Panc1 (cell line): ENCODE data around the gene GABPB1. TPM values are rescaled to one million over a fixed set of nuclear protein-coding genes. Genes with fewer than 3 reads are reported as not detected.

Experiments
- ATAC-seq: fragments of 200-7000 bp; cut with Tn5 transposase; 2 replicates; pipeline ENCODE4 v1.9.1; 2020; ENCODE audit warnings: mild to moderate bottlenecking, moderate library complexity
- BruUV-seq: library from RNA; stranded (reverse); fragments of 400-500 nt; replicated peaks from 2 replicates; lab custom pipeline; 2021; lab: Mats Ljungman, UMichigan
- CTCF ChIA-PET: fragments of 300-600 bp; sonication (Branson Sonifier 250); formaldehyde crosslinking; loops from one replicate; lab custom pipeline; 2022; ENCODE audit warnings: antibody characterized with exemption; lab: Charles Lee
- POLR2A ChIA-PET: fragments of 300-600 bp; sonication (Branson Sonifier 250); formaldehyde crosslinking; loops from one replicate; lab custom pipeline; 2022; ENCODE audit warnings: antibody characterized with exemption; lab: Charles Lee
- DNase-seq: peaks from one replicate; pipeline ENCODE4 v3.0.0-alpha.2; 2010; ENCODE audit warnings: low read depth, low spot score
- H3K27ac ChIP-seq: 2 replicates; pipeline ENCODE4 v1.5.1; 2011; ENCODE audit warnings: mild to moderate bottlenecking, low read length, inconsistent platforms
- H3K27me3 ChIP-seq: fragments of 200-500 bp; sonication (Bioruptor generic); 2 replicates; pipeline ENCODE4 v1.6.0; 2014; ENCODE audit warnings: low read length, inconsistent platforms; ENCODE audit not compliant: control insufficient read depth, insufficient read depth
- H3K36me3 ChIP-seq: fragments of 200-500 bp; sonication (Bioruptor generic); 2 replicates; pipeline ENCODE4 v1.5.1; 2014; ENCODE audit warnings: inconsistent platforms, mild to moderate bottlenecking, low read length, moderate library complexity; ENCODE audit not compliant: control insufficient read depth, insufficient read depth
- H3K4me1 ChIP-seq: 2 replicates; pipeline ENCODE4 v1.5.1; 2011; ENCODE audit warnings: inconsistent platforms, mild to moderate bottlenecking, low read length, moderate library complexity; ENCODE audit not compliant: control insufficient read depth, insufficient read depth
- H3K4me3 ChIP-seq, 2 experiments: 2 replicates each; pipeline ENCODE4 v1.5.1; 2011 to 2012; ENCODE audit warnings: low read depth in 2 of 2, low read length in 2 of 2, mild to moderate bottlenecking in 2 of 2, inconsistent platforms in 1 of 2, moderate library complexity in 1 of 2
- H3K9me3 ChIP-seq: fragments of 200-500 bp; sonication (Bioruptor generic); 2 replicates; pipeline ENCODE4 v1.5.1; 2014; ENCODE audit warnings: low read depth, mild to moderate bottlenecking, inconsistent platforms, low read length, moderate library complexity; ENCODE audit not compliant: control insufficient read depth, insufficient read depth
- POLR2AphosphoS5 ChIP-seq: IDR thresholded peaks from 2 replicates; pipeline ENCODE4 v1.6.1; 2012; ENCODE audit warnings: mild to moderate bottlenecking, low read depth, low read length, moderate library complexity
- SIN3A ChIP-seq: IDR thresholded peaks from 2 replicates; pipeline ENCODE4 v1.6.1; 2012; ENCODE audit warnings: low read depth, mild to moderate bottlenecking, low read length, moderate library complexity, borderline replicate concordance; ENCODE audit not compliant: insufficient read depth
- TCF7L2 ChIP-seq: IDR thresholded peaks from 2 replicates; pipeline ENCODE4 v1.6.1; 2011; ENCODE audit warnings: mild to moderate bottlenecking, low read depth, low read length, inconsistent platforms
- in situ Hi-C: cut with HindIII; loops from 2 replicates; pipeline ENCODE4 v1.10.0; 2016; ENCODE audit warnings: low sequenced_read_pairs, low pct_unique_long_range_greater_than_20kb
- intact Hi-C: fragments of 100-400 bp; cut with micrococcal nuclease; formaldehyde crosslinking; loops from one replicate; pipeline ENCODE4 v1.10.0; 2022; ENCODE audit not compliant: unreplicated experiment
- total RNA-seq: library from RNA; stranded (reverse); gene quantifications from one replicate; pipeline ENCODE4 v1.2.1, GENCODE V29; 2021; ENCODE audit not compliant: unreplicated experiment
- TF ChIP-seq, protein P1 (sequence below), 2 experiments: IDR thresholded peaks; 2 replicates each; pipeline ENCODE4 v1.6.1; 2011 to 2012; ENCODE audit warnings: low read depth in 2 of 2, control low read depth in 1 of 2, low read length in 1 of 2, mild to moderate bottlenecking in 1 of 2, moderate library complexity in 1 of 2; ENCODE audit not compliant: insufficient read depth in 1 of 2
- TF ChIP-seq, protein P2 (sequence below): fragments of 450-650 bp; IDR thresholded peaks from 2 replicates; pipeline ENCODE4 v1.5.1; 2017; ENCODE audit warnings: mild to moderate bottlenecking

Gene GABPB1
- total RNA-seq, 1 experiment from 2014 or later: 20.0 TPM

GRCh38 chr15:50307799-50308198 lies 47.2 kb downstream of the GABPB1 start:
- ChIA-PET POLR2A (no interaction called here), CTCF (no interaction called here)
- no peaks in the 10 kb centered on the region for H3K27me3 ChIP-seq
- ATAC-seq: no peak
- BruUV-seq: no TSS peak
- H3K4me1 ChIP-seq: no peaks in the 10 kb centered on the region
- no peak for DNase-seq
- intact Hi-C loops: no loop called here
- no peak overlapping the region for H3K27ac ChIP-seq
- no peaks in the 10 kb centered on the region for H3K36me3 ChIP-seq
- H3K9me3 ChIP-seq: 0 out of 2 replicates have a peak, but pooled peaks cover 11% of the 10 kb centered on the region
- no peak overlapping the region for H3K4me3 ChIP-seq
- in situ Hi-C loops: no loop called here
- TF ChIP-seq POLR2AphosphoS5: no peak

DNA sequence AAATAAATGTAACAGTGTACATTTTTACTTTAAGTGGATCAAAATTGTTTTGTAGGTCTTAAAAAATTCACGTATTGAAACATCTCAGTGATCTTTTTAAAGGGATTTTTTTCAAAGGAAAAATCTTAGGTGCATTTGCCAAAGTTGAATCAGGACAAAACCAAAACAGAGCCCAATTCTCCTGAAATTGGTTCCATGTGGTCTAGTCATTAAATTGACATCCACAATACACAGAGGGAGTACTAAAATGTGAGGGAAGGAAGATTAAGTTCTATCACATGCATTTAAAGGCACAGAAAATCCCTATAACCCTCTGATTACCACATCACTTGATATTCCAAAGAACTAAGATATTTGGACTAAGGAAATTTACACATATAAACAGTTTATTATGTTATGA lies 50.2 kb downstream of the GABPB1 start:
- ChIA-PET POLR2A (no interaction called here), CTCF (no interaction called here)
- DNase-seq (no peak), ATAC-seq (no peak)
- intact Hi-C loops (no loop called here), in situ Hi-C loops (no loop called here)
- Histone ChIP-seq H3K4me3 (no peak overlapping the region), H3K9me3 (0 out of 2 replicates have a peak, but pooled peaks cover 11% of the 10 kb centered on the region), H3K27ac (no peak overlapping the region), H3K4me1 (no peaks in the 10 kb centered on the region), H3K36me3 (no peaks in the 10 kb centered on the region), H3K27me3 (no peaks in the 10 kb centered on the region)
- BruUV-seq: no TSS peak
- TF ChIP-seq POLR2AphosphoS5 (no peak), SIN3A (no peak), TCF7L2 (no peak)
- TF ChIP-seq, protein P1, sequence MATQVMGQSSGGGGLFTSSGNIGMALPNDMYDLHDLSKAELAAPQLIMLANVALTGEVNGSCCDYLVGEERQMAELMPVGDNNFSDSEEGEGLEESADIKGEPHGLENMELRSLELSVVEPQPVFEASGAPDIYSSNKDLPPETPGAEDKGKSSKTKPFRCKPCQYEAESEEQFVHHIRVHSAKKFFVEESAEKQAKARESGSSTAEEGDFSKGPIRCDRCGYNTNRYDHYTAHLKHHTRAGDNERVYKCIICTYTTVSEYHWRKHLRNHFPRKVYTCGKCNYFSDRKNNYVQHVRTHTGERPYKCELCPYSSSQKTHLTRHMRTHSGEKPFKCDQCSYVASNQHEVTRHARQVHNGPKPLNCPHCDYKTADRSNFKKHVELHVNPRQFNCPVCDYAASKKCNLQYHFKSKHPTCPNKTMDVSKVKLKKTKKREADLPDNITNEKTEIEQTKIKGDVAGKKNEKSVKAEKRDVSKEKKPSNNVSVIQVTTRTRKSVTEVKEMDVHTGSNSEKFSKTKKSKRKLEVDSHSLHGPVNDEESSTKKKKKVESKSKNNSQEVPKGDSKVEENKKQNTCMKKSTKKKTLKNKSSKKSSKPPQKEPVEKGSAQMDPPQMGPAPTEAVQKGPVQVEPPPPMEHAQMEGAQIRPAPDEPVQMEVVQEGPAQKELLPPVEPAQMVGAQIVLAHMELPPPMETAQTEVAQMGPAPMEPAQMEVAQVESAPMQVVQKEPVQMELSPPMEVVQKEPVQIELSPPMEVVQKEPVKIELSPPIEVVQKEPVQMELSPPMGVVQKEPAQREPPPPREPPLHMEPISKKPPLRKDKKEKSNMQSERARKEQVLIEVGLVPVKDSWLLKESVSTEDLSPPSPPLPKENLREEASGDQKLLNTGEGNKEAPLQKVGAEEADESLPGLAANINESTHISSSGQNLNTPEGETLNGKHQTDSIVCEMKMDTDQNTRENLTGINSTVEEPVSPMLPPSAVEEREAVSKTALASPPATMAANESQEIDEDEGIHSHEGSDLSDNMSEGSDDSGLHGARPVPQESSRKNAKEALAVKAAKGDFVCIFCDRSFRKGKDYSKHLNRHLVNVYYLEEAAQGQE (IDR thresholded peaks at IDR 0.05; ENCODE audit: insufficient read depth in 1 of 2, low read depth in 2 of 2, low read length in 1 of 2): no peak
- TF ChIP-seq, protein P2, sequence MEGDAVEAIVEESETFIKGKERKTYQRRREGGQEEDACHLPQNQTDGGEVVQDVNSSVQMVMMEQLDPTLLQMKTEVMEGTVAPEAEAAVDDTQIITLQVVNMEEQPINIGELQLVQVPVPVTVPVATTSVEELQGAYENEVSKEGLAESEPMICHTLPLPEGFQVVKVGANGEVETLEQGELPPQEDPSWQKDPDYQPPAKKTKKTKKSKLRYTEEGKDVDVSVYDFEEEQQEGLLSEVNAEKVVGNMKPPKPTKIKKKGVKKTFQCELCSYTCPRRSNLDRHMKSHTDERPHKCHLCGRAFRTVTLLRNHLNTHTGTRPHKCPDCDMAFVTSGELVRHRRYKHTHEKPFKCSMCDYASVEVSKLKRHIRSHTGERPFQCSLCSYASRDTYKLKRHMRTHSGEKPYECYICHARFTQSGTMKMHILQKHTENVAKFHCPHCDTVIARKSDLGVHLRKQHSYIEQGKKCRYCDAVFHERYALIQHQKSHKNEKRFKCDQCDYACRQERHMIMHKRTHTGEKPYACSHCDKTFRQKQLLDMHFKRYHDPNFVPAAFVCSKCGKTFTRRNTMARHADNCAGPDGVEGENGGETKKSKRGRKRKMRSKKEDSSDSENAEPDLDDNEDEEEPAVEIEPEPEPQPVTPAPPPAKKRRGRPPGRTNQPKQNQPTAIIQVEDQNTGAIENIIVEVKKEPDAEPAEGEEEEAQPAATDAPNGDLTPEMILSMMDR: no peak

DNA sequence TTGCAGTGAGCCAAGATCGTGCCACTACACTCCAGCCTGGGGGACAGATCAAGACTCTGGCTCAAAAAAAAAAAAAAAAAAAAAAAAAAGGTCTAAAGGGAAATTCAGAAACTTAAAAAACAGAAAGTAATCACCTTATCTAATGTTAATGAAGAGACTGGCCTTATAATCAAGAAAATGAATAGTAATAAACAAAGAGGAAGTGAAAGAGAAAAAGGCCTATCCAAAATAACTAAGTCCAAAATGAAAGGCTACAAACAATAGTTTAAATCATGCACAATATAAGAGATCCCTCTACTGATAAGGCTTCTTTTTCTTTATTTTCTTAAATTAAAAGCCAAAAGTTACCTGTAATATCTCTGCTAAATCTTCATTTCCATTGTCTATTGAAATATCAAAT lies 52.4 kb downstream of the GABPB1 start:
- TF ChIP-seq, protein P2: no peak
- TF ChIP-seq, protein P1 (IDR thresholded peaks at IDR 0.05; ENCODE audit: insufficient read depth in 1 of 2, low read depth in 2 of 2, low read length in 1 of 2): no peak
- TF ChIP-seq TCF7L2: no peak
- no peak for TF ChIP-seq POLR2AphosphoS5
- no peaks in the 10 kb centered on the region for H3K36me3 ChIP-seq
- H3K9me3 ChIP-seq: 0 out of 2 replicates have a peak, but pooled peaks cover 6% of the 10 kb centered on the region
- no peaks in the 10 kb centered on the region for H3K4me1 ChIP-seq
- in situ Hi-C loops: no loop called here
- no peaks in the 10 kb centered on the region for H3K27me3 ChIP-seq
- H3K27ac ChIP-seq: no peak overlapping the region
- intact Hi-C loops: no loop called here
- no peak overlapping the region for H3K4me3 ChIP-seq
- CTCF ChIA-PET: no interaction called here
- POLR2A ChIA-PET: no interaction called here
- DNase-seq (no peak), ATAC-seq (no peak)
- no TSS peak for BruUV-seq
